ENCODE results near the gene ZNF343. TPM values are rescaled to one million over a fixed set of nuclear protein-coding genes. Genes with fewer than 3 reads are reported as not detected.

The ZNF343 gene
- total RNA-seq, 4 donors from 2014 or later, result 6.1 to 14.3 (median 12.7) TPM

GRCh38 chr20:2455771-2456497, 52.8 kb downstream of the ZNF343 start:
- H3K27me3 ChIP-seq, result no peaks in the 10 kb centered on the region
- no peak overlapping the region for H3K27ac ChIP-seq
- intact Hi-C loops (cut with DNase I; ENCODE audit: low total_unique reads) (no loop called here), in situ Hi-C loops (cut with MboI; ENCODE audit: low sequenced_read_pairs in 4 of 4) (loop anchor here in 1 of 4 donors (25.0 kb wide), 1 partner anchor 1344 kb away; the partner anchor contains the start of gene PSMF1)
- no peaks in the 10 kb centered on the region for H3K9me3 ChIP-seq
- no peak for DNase-seq
- TF ChIP-seq POLR2A (IDR thresholded peaks at IDR 0.05), result no peak
- no peak for TF ChIP-seq CTCF (IDR thresholded peaks at IDR 0.05 in 4 of 5, conservative IDR thresholded peaks at IDR 0.05 in 1 of 5)
- H3K4me1 ChIP-seq, result no peaks in the 10 kb centered on the region
- no peak for ATAC-seq
- H3K4me3 ChIP-seq, result no peak overlapping the region
- peaks cover 0 to 22% of the 10 kb centered on the region in 2 donors for H3K36me3 ChIP-seq

- in situ Hi-C loops (cut with MboI; ENCODE audit: low sequenced_read_pairs in 4 of 4) (loop anchor here in 2 of 4 donors (5.0 to 25.0 kb wide), 2 partner anchors 246 to 1341 kb away; partner anchors contain the start of gene PSMF1 (in 1 of the 2)), intact Hi-C loops (cut with DNase I; ENCODE audit: low total_unique reads) (no loop called here)
- Histone ChIP-seq H3K27me3 (no peaks in the 10 kb centered on the region), H3K4me3 (no peak overlapping the region), H3K27ac (no peak overlapping the region), H3K4me1 (no peaks in the 10 kb centered on the region), H3K9me3 (no peaks in the 10 kb centered on the region), H3K36me3 (peaks cover 0 to under 1% of the 10 kb centered on the region in 2 donors)
- TF ChIP-seq CTCF (IDR thresholded peaks at IDR 0.05 in 4 of 5, conservative IDR thresholded peaks at IDR 0.05 in 1 of 5) (no peak), POLR2A (IDR thresholded peaks at IDR 0.05) (no peak)
- no peak for ATAC-seq
- DNase-seq, result no peak
Observed at GRCh38 chr20:2453792-2454191, 54.9 kb downstream of the ZNF343 start.

GRCh38 chr20:2451939-2452732, 56.6 kb downstream of the ZNF343 start:
- intact Hi-C loops (cut with DNase I; ENCODE audit: low total_unique reads) (loop anchor here (1.0 kb wide), 1 partner anchor 245 kb away; no protein-coding TSS in a partner anchor), in situ Hi-C loops (cut with MboI; ENCODE audit: low sequenced_read_pairs in 4 of 4) (loop anchor here in 2 of 4 donors (5.0 to 25.0 kb wide), 2 partner anchors 245 to 1340 kb away; partner anchors contain the start of gene PSMF1 (in 1 of the 2))
- H3K36me3 ChIP-seq, result no peaks in the 10 kb centered on the region
- H3K27ac ChIP-seq, result no peak overlapping the region
- H3K27me3 ChIP-seq, result no peaks in the 10 kb centered on the region
- TF ChIP-seq POLR2A (IDR thresholded peaks at IDR 0.05) (no peak), CTCF (IDR thresholded peaks at IDR 0.05 in 4 of 5, conservative IDR thresholded peaks at IDR 0.05 in 1 of 5) (peak; percentile 51 to 82 (median 60))
- no peaks in the 10 kb centered on the region for H3K4me1 ChIP-seq
- ATAC-seq (peak; percentile 42 to 83), DNase-seq (peak; percentile 37 to 57)
- no peak overlapping the region for H3K4me3 ChIP-seq
- no peaks in the 10 kb centered on the region for H3K9me3 ChIP-seq

- intact Hi-C loops (cut with DNase I; ENCODE audit: low total_unique reads), result no loop called here
- DNase-seq, result no peak
Observed at GRCh38 chr20:2451422-2451821, 57.3 kb downstream of the ZNF343 start.

More at GRCh38 chr20:2451422-2451821, 57.3 kb downstream of the ZNF343 start:
- Histone ChIP-seq H3K36me3 (no peaks in the 10 kb centered on the region), H3K27ac (no peak overlapping the region), H3K9me3 (no peaks in the 10 kb centered on the region), H3K27me3 (no peaks in the 10 kb centered on the region), H3K4me3 (no peak overlapping the region), H3K4me1 (no peaks in the 10 kb centered on the region)
- no peak for TF ChIP-seq POLR2A (IDR thresholded peaks at IDR 0.05)
- TF ChIP-seq CTCF (IDR thresholded peaks at IDR 0.05 in 4 of 5, conservative IDR thresholded peaks at IDR 0.05 in 1 of 5), result no peak
- in situ Hi-C loops (cut with MboI; ENCODE audit: low sequenced_read_pairs in 4 of 4), result loop anchor here in 2 of 4 donors (5.0 to 25.0 kb wide), 2 partner anchors 244 to 1339 kb away; partner anchors contain the start of gene PSMF1 (in 1 of the 2)
- no peak for ATAC-seq
